Measurements from ENCODE around the gene FCAMR. TPM values are rescaled to one million over a fixed set of nuclear protein-coding genes. Genes with fewer than 3 reads are reported as not detected.

The FCAMR gene
- polyA plus RNA-seq, 3 donors, result not detected

DNA sequence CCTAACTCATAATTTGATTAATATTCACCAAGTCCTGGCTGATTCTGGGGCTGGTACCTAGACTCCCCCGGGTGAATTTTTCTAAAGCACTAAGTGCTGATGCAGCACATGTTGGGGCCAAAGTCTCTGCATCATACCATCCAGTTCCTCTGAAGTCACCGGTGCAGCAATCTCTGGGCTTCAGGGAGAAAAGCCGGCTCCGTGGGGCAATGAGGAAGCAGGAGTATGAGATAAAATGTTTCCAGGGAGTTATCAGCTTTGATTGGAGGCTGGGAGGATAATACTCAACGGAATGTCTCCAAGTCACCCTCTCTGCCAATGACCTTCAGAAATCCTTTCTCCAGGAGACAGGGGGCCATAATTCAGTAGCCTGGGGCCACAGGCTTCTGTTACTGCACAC is 1.2 kb downstream of the FCAMR start:
- 33% methylated on average over 1 of the region's 5 CpGs for WGBS (ENCODE audit: insufficient coverage)
- Mint-ChIP-seq H3K27me3 (ENCODE audit: low read depth in 3 of 3) (peaks cover 14 to 34% (median 18%) of the 10 kb centered on the region in 3 donors), H3K4me1 (peaks cover 54% of the 10 kb centered on the region), H3K4me3 (peak overlapping the region in 1 of 2 donors; percentile 86), H3K27ac (peak overlapping the region in 1 of 7 donors; percentile 62), H3K36me3 (peaks cover 0 to 4% of the 10 kb centered on the region in 2 donors), H3K9me3 (peaks cover 0 to 4% (median 0%) of the 10 kb centered on the region in 7 donors)
- no peak overlapping the region for H3K27ac ChIP-seq (ENCODE audit: low read depth in 1 of 2, low read length in 2 of 2)
- H3K79me2 ChIP-seq (ENCODE audit: insufficient read depth, low read length), result no peaks in the 10 kb centered on the region
- peaks cover 52 to 58% of the 10 kb centered on the region in 2 donors for H3K4me1 ChIP-seq (ENCODE audit: control insufficient read depth in 1 of 2, insufficient read depth in 2 of 2, low read length in 2 of 2)
- H3K9me3 ChIP-seq (replicated peaks in 1 of 2; ENCODE audit: control insufficient read depth in 1 of 2, insufficient read depth in 1 of 2, low read length in 2 of 2), result no peaks in the 10 kb centered on the region
- no peak for TF ChIP-seq CTCF (IDR thresholded peaks at IDR 0.05)
- intact Hi-C loops (cut with micrococcal nuclease), result loop anchor here in 1 of 2 donors (10.0 kb wide), 1 partner anchor 234 kb away; no protein-coding TSS in a partner anchor
- no peak overlapping the region for H2AFZ ChIP-seq (ENCODE audit: insufficient read depth, low read depth, low read length, poor library complexity, severe bottlenecking)
- no peaks in the 10 kb centered on the region for H3K36me3 ChIP-seq (replicated peaks in 1 of 2; ENCODE audit: control insufficient read depth in 1 of 2, insufficient read depth in 2 of 2, low read length in 2 of 2)
- no peaks in the 10 kb centered on the region for H3K27me3 ChIP-seq (ENCODE audit: control insufficient read depth in 2 of 2, insufficient read depth in 2 of 2, low read length in 2 of 2)
- DNase-seq, result peak; percentile 34 to 53 (median 46)
- peak overlapping the region in 1 of 3 experiments; percentile 59 for H3K4me3 ChIP-seq (replicated peaks in 1 of 3; ENCODE audit: low read depth in 2 of 3, low read length in 3 of 3)
- no peaks in the 10 kb centered on the region for H4K20me1 ChIP-seq (ENCODE audit: insufficient read depth, low read length)
- no peak overlapping the region for H3K4me2 ChIP-seq (replicated peaks; ENCODE audit: extremely low read depth, low read length, poor library complexity, severe bottlenecking)
- H3K9ac ChIP-seq (ENCODE audit: insufficient read depth, low read length, poor library complexity, severe bottlenecking), result no peak overlapping the region

DNA sequence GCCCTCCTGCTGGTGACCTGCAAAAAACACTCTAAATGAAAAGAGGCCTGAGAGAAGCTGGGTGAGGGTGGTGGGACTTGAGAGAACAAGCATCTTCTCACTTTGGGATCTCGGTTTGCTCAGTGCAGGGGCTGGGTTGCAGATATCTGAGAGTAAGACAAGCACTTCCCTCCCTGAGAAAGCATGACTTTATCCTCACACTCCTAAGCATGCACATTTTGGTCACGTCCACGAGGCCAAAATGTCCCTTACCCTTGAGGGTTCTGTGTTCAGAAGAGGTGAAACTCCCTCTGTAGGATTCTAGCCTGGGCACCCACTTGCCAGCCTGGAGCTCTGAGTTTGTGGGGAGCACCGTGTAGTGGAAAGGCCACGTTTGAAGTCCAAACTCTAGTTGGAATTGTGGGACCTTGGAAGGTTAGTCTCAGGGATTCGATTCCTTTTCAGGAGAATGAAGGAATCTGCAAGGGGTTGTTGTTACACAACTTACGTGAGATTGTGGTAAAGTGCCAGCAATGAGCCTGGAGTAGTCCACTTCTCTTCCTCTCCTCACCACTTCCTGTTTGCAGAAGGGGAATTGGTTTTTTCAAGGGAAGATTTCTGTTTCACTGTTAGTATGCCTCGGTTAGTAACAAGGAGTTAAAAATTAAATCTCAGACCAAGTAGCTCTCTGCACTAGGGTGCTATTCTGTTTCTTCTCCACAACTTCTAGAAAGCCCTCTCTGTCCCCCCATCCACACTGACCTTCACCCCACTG is 3.0 kb downstream of the FCAMR start:
- TF ChIP-seq CTCF (IDR thresholded peaks at IDR 0.05), result no peak
- peaks cover 68 to 75% of the 10 kb centered on the region in 2 donors for H3K4me1 ChIP-seq (ENCODE audit: control insufficient read depth in 1 of 2, insufficient read depth in 2 of 2, low read length in 2 of 2)
- H2AFZ ChIP-seq (ENCODE audit: insufficient read depth, low read depth, low read length, poor library complexity, severe bottlenecking), result no peak overlapping the region
- peak overlapping the region in 1 of 2 donors; percentile 42 for H3K27ac ChIP-seq (ENCODE audit: low read depth in 1 of 2, low read length in 2 of 2)
- H3K4me2 ChIP-seq (replicated peaks; ENCODE audit: extremely low read depth, low read length, poor library complexity, severe bottlenecking), result peak overlapping the region; percentile 73
- no peaks in the 10 kb centered on the region for H3K27me3 ChIP-seq (ENCODE audit: control insufficient read depth in 2 of 2, insufficient read depth in 2 of 2, low read length in 2 of 2)
- peak overlapping the region in 2 of 3 experiments; percentile 20 to 59 for H3K4me3 ChIP-seq (replicated peaks in 1 of 3; ENCODE audit: low read depth in 2 of 3, low read length in 3 of 3)
- Mint-ChIP-seq H3K9me3 (peaks cover 0 to 4% (median 0%) of the 10 kb centered on the region in 7 donors), H3K4me3 (peak overlapping the region; percentile 56 to 86), H3K36me3 (peaks cover 0 to 3% of the 10 kb centered on the region in 2 donors), H3K27ac (peak overlapping the region; percentile 58 to 91 (median 86)), H3K27me3 (ENCODE audit: low read depth in 3 of 3) (peaks cover 19 to 29% (median 20%) of the 10 kb centered on the region in 3 donors), H3K4me1 (peaks cover 70% of the 10 kb centered on the region)
- no peaks in the 10 kb centered on the region for H3K9me3 ChIP-seq (replicated peaks in 1 of 2; ENCODE audit: control insufficient read depth in 1 of 2, insufficient read depth in 1 of 2, low read length in 2 of 2)
- H3K79me2 ChIP-seq (ENCODE audit: insufficient read depth, low read length), result no peaks in the 10 kb centered on the region
- no peak overlapping the region for H3K9ac ChIP-seq (ENCODE audit: insufficient read depth, low read length, poor library complexity, severe bottlenecking)
- DNase-seq, result peak; percentile 73 to 88 (median 85)
- intact Hi-C loops (cut with micrococcal nuclease), result loop anchor here in 1 of 2 donors (10.0 kb wide), 1 partner anchor 232 kb away; no protein-coding TSS in a partner anchor
- H3K36me3 ChIP-seq (replicated peaks in 1 of 2; ENCODE audit: control insufficient read depth in 1 of 2, insufficient read depth in 2 of 2, low read length in 2 of 2), result no peaks in the 10 kb centered on the region
- 0% methylated on average over 2 of the region's 8 CpGs for WGBS (ENCODE audit: insufficient coverage)
- peaks cover under 1% of the 10 kb centered on the region for H4K20me1 ChIP-seq (ENCODE audit: insufficient read depth, low read length)

Measured in CD14-positive monocyte (primary cell).